SJCRH30 (cell line): ENCODE measurements around the gene ATP7B. TPM values are rescaled to one million over a fixed set of nuclear protein-coding genes. Genes with fewer than 3 reads are reported as not detected.
"Not testable (repeated sequence)": the region's sequence is repeated elsewhere in the genome, so short reads cannot be mapped to it uniquely, and the experiment has no call there.

Experiments
- DNase-seq, 2 experiments: peaks; one replicate each; pipeline ENCODE4 v3.0.0-alpha.2; 2015 to 2020
- H3K27ac ChIP-seq: fragments of 250-450 bp; sonication (Bioruptor Pico); 2 replicates; pipeline ENCODE4 v1.5.1; 2020; ENCODE audit warnings: mild to moderate bottlenecking, moderate library complexity
- H3K27me3 ChIP-seq: fragments of 250-450 bp; sonication (Bioruptor Pico); 2 replicates; pipeline ENCODE4 v1.5.1; 2020; ENCODE audit warnings: mild to moderate bottlenecking, moderate library complexity
- H3K36me3 ChIP-seq: fragments of 250-450 bp; sonication (Bioruptor Pico); 2 replicates; pipeline ENCODE4 v1.5.1; 2020; ENCODE audit warnings: mild to moderate bottlenecking, moderate library complexity
- H3K4me1 ChIP-seq: fragments of 250-450 bp; sonication (Bioruptor Pico); 2 replicates; pipeline ENCODE4 v1.5.1; 2020; ENCODE audit warnings: mild to moderate bottlenecking, moderate library complexity
- H3K4me3 ChIP-seq: fragments of 250-450 bp; sonication (Bioruptor Pico); 2 replicates; pipeline ENCODE4 v1.5.1; 2020; ENCODE audit warnings: mild to moderate bottlenecking, moderate library complexity
- H3K9me3 ChIP-seq: fragments of 250-450 bp; sonication (Bioruptor Pico); replicated peaks from 2 replicates; pipeline ENCODE4 v1.5.1; 2020; ENCODE audit warnings: mild to moderate bottlenecking, moderate library complexity
- total RNA-seq: library from RNA; depleted of rRNA; stranded (reverse); fragments of >200 nt; shearing (Covaris generic); gene quantifications from 2 replicates; pipeline ENCODE4 v1.2.3, GENCODE V29; 2014

ATP7B gene
- total RNA-seq, 1 experiment from 2014 or later, result 1.8 TPM

DNA sequence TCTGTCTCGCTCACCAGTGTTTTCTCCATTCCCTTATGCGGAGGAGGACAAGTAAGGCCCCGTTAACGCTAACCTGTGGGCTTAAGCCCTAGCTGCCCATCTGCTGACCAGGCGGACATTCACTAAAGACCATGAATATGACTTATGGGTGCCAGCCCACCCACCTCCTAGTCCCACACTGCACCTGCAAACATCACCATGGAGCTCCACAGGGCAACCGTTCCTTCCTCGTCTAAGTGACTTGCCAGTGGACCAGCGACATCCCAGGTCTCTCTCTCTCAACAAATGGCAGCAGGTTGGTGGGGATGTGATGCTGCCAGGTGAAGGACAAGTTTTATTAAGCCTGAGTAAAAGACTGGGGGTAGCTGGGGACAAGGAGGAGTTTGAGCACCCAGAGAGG lies 94.3 kb downstream of the ATP7B start:
- Histone ChIP-seq H3K9me3 (no peaks in the 10 kb centered on the region), H3K27me3 (no peaks in the 10 kb centered on the region), H3K4me1 (peaks cover 10% of the 10 kb centered on the region), H3K27ac (no peak overlapping the region), H3K4me3 (no peak overlapping the region), H3K36me3 (no peaks in the 10 kb centered on the region)
- no peak for DNase-seq

GRCh38 chr13:51916051-51916818 lies 95.0 kb downstream of the ATP7B start:
- H3K9me3 ChIP-seq, result no peaks in the 10 kb centered on the region
- H3K4me1 ChIP-seq, result peaks cover 10% of the 10 kb centered on the region
- H3K27me3 ChIP-seq, result no peaks in the 10 kb centered on the region
- H3K4me3 ChIP-seq, result no peak overlapping the region
- no peak for DNase-seq
- H3K27ac ChIP-seq, result no peak overlapping the region
- no peaks in the 10 kb centered on the region for H3K36me3 ChIP-seq

DNA sequence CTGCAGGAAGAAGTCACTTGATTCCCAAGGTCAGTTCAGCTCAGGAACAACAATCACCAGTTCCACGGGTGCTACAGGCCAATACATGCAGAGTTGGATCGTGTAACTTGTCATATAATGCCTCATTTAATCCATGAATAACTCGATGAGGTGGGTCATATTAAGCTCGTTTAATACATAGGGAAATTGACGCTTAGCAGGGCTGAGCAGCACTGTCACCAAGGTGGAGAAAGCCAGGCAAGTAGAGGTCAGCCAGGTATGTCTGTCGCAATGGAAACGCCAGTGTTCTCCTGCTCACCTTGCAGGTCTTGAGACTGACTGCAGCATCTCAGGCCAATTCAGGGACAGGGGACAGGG lies 97.1 kb downstream of the ATP7B start:
- no peak for DNase-seq
- Histone ChIP-seq H3K27ac (no peak overlapping the region), H3K4me3 (no peak overlapping the region), H3K4me1 (peaks cover 10% of the 10 kb centered on the region), H3K9me3 (no peaks in the 10 kb centered on the region), H3K27me3 (no peaks in the 10 kb centered on the region), H3K36me3 (no peaks in the 10 kb centered on the region)

DNA sequence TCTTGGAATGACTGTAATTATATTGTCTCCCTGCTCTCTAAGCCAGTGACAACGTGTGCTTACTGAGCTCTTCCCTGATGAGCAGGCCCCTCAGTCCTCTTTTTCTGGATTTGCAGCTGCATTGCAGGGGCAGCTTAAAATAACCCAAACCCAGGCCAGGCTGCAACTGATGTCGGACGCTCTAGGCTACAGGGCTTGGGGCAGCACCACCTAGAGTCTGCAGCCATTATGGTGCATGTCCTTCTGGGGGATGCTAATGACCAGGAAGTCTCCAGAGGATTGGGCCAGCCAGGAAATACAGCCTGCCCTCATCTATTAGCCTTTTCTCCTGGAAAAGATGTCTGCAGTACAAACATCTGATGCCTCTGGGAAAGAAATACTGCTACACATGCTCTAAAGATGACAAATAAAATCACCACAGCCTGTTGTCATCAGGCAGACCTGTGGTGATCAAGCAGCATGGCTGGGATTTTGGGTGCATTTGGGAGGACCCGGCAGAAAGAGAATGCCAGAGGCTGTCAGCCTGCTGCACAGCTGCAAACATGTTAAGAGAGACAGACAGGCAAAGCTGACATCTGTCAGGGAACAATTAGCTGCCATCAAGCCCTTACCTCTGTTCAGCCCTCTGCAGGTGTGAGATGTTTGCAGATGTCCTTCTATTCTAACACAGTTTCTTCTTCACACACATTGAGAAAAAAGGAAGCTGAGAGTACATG lies 97.7 kb downstream of the ATP7B start:
- H3K36me3 ChIP-seq, result no peaks in the 10 kb centered on the region
- H3K4me1 ChIP-seq, result peaks cover 10% of the 10 kb centered on the region
- peak in 1 of 2 experiments; percentile 31 for DNase-seq
- H3K27me3 ChIP-seq, result no peaks in the 10 kb centered on the region
- H3K4me3 ChIP-seq, result no peak overlapping the region
- H3K9me3 ChIP-seq, result no peaks in the 10 kb centered on the region
- H3K27ac ChIP-seq, result no peak overlapping the region

DNA sequence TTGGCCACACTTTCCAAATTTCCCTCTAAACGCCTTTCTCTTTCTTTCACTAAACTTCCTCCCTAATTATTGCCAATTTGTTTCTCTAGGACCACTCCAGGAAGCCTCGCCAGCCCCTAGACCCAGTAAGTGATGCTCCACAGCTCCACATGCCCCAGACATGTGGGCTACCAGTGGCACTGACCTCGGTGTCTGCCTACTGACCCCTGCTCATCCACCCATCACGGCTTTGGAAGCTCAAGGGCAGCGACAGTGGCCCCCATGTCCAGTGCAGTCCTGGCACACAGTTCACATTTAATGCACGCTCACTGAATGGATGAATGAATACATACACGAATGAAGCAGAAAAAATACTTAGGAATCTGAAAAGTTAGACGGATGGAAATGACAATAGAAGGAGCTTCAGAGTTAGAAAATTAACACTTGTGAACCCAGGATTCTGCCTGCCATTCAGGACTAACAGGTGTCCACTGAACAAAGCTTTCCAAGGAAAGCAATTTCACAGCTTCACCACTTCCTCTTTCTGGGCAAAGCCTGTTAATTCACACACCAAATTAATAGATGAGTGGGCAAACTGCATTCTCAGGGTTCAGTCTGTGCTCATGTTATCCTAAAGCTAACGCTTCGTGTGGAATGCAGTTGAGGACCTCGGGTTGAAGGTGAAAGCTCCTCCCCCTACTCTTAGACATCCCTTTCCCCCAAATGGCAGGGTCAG lies 98.6 kb downstream of the ATP7B start:
- Histone ChIP-seq H3K4me3 (no peak overlapping the region), H3K27me3 (no peaks in the 10 kb centered on the region), H3K36me3 (no peaks in the 10 kb centered on the region), H3K9me3 (no peaks in the 10 kb centered on the region), H3K4me1 (peaks cover 10% of the 10 kb centered on the region), H3K27ac (no peak overlapping the region)
- peak in 1 of 2 experiments; percentile 33 for DNase-seq

DNA sequence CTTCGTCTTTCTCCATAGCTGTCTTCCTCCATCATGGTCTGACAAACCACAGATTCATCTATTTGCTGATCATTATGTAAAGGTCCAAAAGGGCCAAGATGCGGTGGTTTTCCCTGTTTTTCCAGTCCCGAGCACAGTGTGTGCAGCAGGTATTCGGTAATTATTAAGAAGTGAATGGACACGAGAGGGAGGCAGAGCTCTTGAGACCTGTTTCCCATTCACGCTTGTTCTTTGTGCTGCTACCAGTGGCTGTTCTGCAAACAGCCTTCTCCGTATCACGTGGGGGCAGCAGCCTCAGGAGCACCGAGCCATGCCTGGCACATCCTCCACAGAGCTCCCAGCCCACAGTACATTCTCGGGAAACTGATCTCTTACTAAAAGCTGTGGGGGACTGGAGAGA lies 99.2 kb downstream of the ATP7B start:
- H3K9me3 ChIP-seq, result no peaks in the 10 kb centered on the region
- peaks cover 10% of the 10 kb centered on the region for H3K4me1 ChIP-seq
- DNase-seq, result peak in 1 of 2 experiments; percentile 18
- H3K27me3 ChIP-seq, result no peaks in the 10 kb centered on the region
- no peak overlapping the region for H3K4me3 ChIP-seq
- H3K27ac ChIP-seq, result no peak overlapping the region
- no peaks in the 10 kb centered on the region for H3K36me3 ChIP-seq

- Histone ChIP-seq H3K27me3 (no peaks in the 10 kb centered on the region), H3K4me1 (peaks cover 10% of the 10 kb centered on the region), H3K27ac (no peak overlapping the region), H3K36me3 (no peaks in the 10 kb centered on the region), H3K9me3 (no peaks in the 10 kb centered on the region), H3K4me3 (no peak overlapping the region)
- DNase-seq, result no peak
Observed at GRCh38 chr13:51910508-51910907, 100.7 kb downstream of the ATP7B start.

GRCh38 chr13:51909265-51909664 lies 102.0 kb downstream of the ATP7B start:
- H3K4me1 ChIP-seq, H3K9me3 ChIP-seq, H3K4me3 ChIP-seq, H3K27me3 ChIP-seq, H3K36me3 ChIP-seq, DNase-seq, H3K27ac ChIP-seq: not testable (repeated sequence)

DNA sequence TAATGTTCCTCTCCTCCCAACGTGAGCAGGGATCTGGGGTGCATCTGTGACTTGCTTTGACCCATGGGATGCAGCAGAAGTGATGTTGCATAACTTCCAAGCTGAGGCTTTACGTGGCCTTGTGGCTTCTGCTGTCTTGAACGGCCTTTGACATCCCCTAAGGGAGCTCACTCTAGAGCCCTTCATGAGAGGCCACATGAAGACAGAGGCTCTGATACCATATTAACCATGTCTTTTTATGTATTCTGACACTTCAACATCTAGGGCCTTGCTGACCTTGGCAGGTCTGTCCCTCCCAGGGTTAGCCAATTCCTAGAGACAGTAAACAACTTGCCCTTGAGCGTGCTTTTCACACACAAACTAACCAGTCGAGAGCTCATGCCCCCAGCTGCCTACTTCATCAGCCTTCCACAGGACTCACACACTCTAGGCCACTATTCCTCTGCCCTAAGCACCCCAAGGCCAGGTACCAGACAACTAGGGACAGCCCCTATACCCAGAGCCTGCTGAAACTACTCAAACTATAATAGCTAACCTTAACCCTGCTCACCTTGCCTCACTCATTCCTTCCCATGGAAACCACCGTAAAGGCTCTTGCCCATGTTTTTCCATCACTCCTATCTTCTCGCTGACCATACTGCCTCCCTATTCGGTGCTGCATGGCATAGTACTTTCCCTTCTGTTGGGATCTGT lies 104.1 kb downstream of the ATP7B start:
- H3K27ac ChIP-seq, result no peak overlapping the region
- no peak overlapping the region for H3K4me3 ChIP-seq
- H3K36me3 ChIP-seq, result no peaks in the 10 kb centered on the region
- no peak for DNase-seq
- no peaks in the 10 kb centered on the region for H3K4me1 ChIP-seq
- no peaks in the 10 kb centered on the region for H3K27me3 ChIP-seq
- no peaks in the 10 kb centered on the region for H3K9me3 ChIP-seq

- Histone ChIP-seq H3K4me1 (no peaks in the 10 kb centered on the region), H3K27ac (no peak overlapping the region), H3K27me3 (no peaks in the 10 kb centered on the region), H3K36me3 (no peaks in the 10 kb centered on the region), H3K4me3 (no peak overlapping the region), H3K9me3 (no peaks in the 10 kb centered on the region)
- DNase-seq, result peak in 1 of 2 experiments; percentile 24
Observed at GRCh38 chr13:51906581-51906980, 104.7 kb downstream of the ATP7B start.

- no peak for DNase-seq
- Histone ChIP-seq H3K4me1 (no peaks in the 10 kb centered on the region), H3K4me3 (no peak overlapping the region), H3K9me3 (no peaks in the 10 kb centered on the region), H3K27me3 (no peaks in the 10 kb centered on the region), H3K27ac (no peak overlapping the region), H3K36me3 (no peaks in the 10 kb centered on the region)
Observed at GRCh38 chr13:51905787-51906186, 105.5 kb downstream of the ATP7B start.

DNA sequence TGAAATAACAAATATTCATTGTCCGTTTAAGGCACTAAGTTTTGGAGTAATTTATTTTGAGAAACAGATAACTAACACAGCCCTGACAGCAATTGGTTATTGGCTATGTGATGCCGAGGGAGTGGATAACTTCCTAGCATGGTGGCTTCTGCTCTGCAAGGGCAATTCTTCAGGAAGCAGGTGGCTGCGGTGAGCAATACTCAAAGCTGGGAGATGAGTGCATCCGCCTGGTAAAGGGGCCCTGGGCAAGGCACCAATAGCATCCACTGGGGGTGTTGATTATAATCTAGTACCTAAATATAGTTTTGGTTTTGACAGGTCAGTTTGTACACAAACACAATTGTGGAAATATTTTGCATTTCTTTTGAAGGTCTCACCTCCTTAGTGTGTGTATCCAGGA lies 108.5 kb downstream of the ATP7B start:
- no peak for DNase-seq

DNA sequence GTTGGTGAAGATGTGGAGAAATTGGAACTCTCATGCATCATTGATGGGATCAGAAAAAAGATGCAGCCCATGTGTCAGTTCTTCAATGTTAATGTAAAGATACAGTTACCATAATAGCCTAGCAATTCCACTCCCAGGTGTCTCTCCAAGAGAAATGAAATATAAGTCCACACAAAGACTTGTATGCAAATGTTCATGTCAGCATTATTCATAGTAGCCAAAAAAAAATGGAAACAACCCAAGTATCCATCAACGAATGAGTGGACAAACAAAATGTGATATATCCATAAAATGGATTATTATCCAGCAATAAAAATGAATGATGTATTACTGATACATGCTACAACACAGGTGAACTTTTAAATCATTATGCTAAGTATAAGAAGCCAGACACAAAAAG lies 110.8 kb downstream of the ATP7B start:
- H3K27me3 ChIP-seq, result peaks cover 9% of the 10 kb centered on the region; the same call in 1 of the 2 replicates
- no peaks in the 10 kb centered on the region for H3K36me3 ChIP-seq

More for the DNA sequence above, 108.5 kb downstream of the ATP7B start:
- H3K27me3 ChIP-seq, result peaks cover 9% of the 10 kb centered on the region; the same call in 1 of the 2 replicates
- H3K4me1 ChIP-seq, result no peaks in the 10 kb centered on the region
- H3K9me3 ChIP-seq, result no peaks in the 10 kb centered on the region
- no peaks in the 10 kb centered on the region for H3K36me3 ChIP-seq
- no peak overlapping the region for H3K4me3 ChIP-seq
- H3K27ac ChIP-seq, result no peak overlapping the region

DNA sequence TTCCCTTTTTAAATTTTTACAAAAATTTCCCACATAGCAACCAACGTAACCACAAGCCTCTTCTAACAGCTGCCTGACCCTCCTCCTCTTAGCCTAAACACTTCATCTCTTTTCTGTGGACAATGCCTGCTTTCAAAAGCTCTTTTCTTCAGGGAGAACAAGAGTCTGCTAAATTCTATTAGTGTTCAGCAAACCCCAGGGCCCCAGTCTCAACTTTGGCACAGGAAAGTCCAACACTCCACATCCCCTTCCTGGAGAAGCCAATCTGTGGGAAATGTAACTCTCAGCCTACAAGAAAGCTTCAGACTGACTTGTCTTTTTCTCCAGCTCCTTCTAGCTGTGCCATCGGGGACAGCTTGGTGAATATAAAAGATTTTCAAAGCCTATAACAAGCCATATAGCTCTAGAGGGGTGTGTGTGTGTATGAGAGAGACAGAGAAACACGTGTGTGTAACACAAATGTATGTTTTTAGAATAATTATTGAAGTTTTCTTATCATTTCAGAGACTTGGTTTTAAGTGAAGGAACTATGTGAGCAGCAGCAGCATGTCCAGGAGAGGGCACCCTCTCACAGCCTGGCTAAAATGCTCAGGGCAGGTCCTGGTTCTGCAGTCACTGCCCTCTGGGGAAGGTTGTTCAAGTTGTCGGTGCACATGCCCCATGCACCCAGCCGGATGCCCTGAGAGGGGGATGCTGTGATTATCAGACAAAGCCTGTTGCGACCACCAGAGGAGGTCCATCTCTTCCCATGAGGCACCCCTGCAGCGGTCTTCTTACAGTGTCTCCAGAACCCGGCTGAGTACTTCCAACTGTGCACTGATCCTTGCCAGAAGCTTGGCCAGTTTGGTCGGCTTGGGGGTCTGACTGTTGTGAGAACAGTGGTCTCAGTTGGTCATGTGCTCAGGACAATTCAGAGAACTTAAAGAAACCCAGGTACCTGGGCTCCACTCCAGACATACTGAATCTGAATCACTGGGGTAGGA lies 115.1 kb downstream of the ATP7B start:
- Histone ChIP-seq H3K27me3 (peaks cover 9% of the 10 kb centered on the region; the same call in 1 of the 2 replicates), H3K4me1 (no peaks in the 10 kb centered on the region), H3K4me3 (no peak overlapping the region), H3K36me3 (no peaks in the 10 kb centered on the region), H3K9me3 (no peaks in the 10 kb centered on the region), H3K27ac (no peak overlapping the region)
- peak; percentile 35 to 60 for DNase-seq

More for the DNA sequence above, 110.8 kb downstream of the ATP7B start:
- no peak overlapping the region for H3K27ac ChIP-seq
- no peak overlapping the region for H3K4me3 ChIP-seq
- H3K9me3 ChIP-seq, result no peaks in the 10 kb centered on the region
- H3K4me1 ChIP-seq, result no peaks in the 10 kb centered on the region
- no peak for DNase-seq
